Measurements from ENCODE around the gene FCHO1.

FCHO1 gene

DNA sequence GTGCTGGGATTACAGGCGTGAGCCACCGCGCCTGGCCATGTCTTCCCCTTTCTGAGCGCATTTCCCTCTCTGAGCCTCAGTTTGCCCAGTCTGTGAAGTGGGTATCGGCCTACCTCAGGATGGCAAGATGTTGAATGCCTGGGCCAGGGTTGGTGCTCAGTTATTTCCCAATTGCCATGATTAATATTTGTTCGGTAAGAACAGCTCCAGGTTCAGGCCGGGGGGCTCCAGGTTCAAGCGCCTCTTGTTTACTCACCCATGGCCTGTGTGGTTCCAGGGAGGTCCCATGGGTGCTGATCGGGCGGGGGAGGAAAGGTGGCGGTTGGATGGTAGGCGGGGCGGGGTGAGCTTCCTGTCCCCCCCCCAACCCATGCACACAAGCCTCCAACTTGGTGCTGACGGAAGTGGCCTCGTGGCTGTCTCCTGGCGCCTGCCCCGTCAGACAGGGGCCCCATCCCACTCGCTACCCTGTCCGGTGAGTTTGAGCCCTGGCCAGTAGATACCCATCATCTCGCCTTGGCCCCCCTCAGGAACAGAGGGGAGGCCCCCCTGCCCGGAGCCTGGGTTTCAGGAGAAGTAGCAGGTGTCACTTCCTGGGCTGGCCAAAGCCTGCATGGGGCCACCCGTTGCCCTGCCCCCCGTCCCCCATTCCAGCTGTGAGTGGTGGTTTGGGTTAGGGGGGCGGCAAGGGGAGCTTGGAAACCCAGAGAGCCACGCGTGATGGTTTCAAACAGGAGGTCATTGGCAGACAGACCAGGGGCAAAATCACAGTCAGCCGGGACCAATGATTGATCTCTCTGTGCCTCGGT lies at the start of gene FCHO1:
FCHO1 (plus strand) TSS at position 375 of the 809 bp plus-strand sequence. CDS start 3,688 bp downstream, outside the sequence.
- TF ChIP-seq, protein P1, sequence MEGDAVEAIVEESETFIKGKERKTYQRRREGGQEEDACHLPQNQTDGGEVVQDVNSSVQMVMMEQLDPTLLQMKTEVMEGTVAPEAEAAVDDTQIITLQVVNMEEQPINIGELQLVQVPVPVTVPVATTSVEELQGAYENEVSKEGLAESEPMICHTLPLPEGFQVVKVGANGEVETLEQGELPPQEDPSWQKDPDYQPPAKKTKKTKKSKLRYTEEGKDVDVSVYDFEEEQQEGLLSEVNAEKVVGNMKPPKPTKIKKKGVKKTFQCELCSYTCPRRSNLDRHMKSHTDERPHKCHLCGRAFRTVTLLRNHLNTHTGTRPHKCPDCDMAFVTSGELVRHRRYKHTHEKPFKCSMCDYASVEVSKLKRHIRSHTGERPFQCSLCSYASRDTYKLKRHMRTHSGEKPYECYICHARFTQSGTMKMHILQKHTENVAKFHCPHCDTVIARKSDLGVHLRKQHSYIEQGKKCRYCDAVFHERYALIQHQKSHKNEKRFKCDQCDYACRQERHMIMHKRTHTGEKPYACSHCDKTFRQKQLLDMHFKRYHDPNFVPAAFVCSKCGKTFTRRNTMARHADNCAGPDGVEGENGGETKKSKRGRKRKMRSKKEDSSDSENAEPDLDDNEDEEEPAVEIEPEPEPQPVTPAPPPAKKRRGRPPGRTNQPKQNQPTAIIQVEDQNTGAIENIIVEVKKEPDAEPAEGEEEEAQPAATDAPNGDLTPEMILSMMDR (conservative IDR thresholded peaks at IDR 0.05; ENCODE audit: low read depth) = no peak
- H3K27ac ChIP-seq = peak within 1 kb of the TSS; percentile 41; the same call in 1 of the 2 replicates
- DNase-seq (ENCODE audit: low spot score) = no peak
- CTCF ChIA-PET = interaction anchor here (0.5 kb wide), 2 partner anchors 469 to 648 kb away, joined by 3 to 6 read pairs; no protein-coding TSS in a partner anchor
- POLR2A ChIA-PET (ENCODE audit: low non-redundant PET) = no interaction called here

GRCh38 chr19:17703824-17704463 lies 47.3 kb upstream of the FCHO1 start:
- H3K27ac ChIP-seq = no peak overlapping the region
- no peak for DNase-seq (ENCODE audit: low spot score)
- CTCF ChIA-PET = interaction anchor here (0.6 kb wide), 1 partner anchor 408 kb away, joined by 3 read pairs; no protein-coding TSS in a partner anchor
- TF ChIP-seq, protein P1 (conservative IDR thresholded peaks at IDR 0.05; ENCODE audit: low read depth) = no peak; the same call in 1 of the 2 replicates
- POLR2A ChIA-PET (ENCODE audit: low non-redundant PET) = no interaction called here

DNA sequence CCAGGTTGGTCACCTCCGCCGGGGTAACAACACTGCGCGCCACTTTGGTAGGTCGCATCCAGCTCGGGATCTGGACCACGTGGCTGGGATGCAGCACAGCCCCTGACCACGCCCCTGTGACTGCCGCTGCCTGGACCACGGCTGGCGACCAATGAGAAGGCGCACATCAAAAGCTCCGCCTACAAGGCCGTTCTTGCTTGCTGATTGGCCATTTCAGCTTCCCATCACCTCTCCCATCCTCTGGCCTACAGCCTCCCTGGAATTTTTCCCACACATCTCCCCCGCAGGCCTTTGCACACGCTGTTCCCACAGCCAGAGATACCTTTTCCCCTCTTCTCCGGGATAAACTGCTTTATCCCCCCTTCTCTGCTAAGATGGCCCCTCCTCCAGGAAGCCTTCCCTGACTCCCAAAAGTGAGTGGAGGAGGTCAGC lies 44.5 kb upstream of the FCHO1 start:
- no peak overlapping the region for H3K27ac ChIP-seq
- POLR2A ChIA-PET (ENCODE audit: low non-redundant PET) = no interaction called here
- TF ChIP-seq, protein P1 (conservative IDR thresholded peaks at IDR 0.05; ENCODE audit: low read depth) = no peak
- CTCF ChIA-PET = interaction anchor here (0.5 kb wide), 1 partner anchor 55 kb away, joined by 4 read pairs; no protein-coding TSS in a partner anchor
- DNase-seq (ENCODE audit: low spot score) = peak; percentile 59

- TF ChIP-seq, protein P1 (conservative IDR thresholded peaks at IDR 0.05; ENCODE audit: low read depth) = no peak
- CTCF ChIA-PET = no interaction called here
- no peak for DNase-seq (ENCODE audit: low spot score)
- POLR2A ChIA-PET (ENCODE audit: low non-redundant PET) = no interaction called here
- H3K27ac ChIP-seq = no peak overlapping the region
Measured at GRCh38 chr19:17711851-17712250, 39.4 kb upstream of the FCHO1 start.

DNA sequence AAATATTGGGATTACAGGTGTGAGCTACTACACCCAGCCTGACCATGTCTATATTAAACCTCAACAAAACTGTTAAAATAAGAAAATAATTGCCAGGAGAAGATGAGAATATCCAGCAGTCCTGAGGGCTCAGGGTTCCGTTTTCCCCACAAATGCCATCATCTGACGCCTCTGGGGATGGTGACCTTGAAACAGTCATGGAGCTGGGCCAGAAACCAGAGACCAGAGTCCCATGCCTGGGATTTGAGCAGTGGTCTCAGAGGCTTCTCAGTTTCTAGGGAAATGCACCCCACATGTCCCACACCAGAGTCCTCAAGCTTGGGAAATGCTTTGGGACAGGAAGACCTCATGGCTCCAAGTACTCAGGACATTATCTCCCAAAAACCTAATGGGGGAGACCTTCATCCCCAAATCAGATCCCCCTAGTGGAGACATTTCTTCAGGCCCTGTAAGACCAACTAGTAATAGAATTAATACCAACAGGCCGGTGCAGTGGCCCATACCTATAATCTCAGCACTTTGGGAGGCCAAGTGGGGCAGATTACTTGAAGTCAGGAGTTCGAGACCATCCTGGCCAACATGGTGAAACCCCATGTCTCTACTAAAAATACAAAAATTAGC lies 34.9 kb upstream of the FCHO1 start:
- DNase-seq (ENCODE audit: low spot score) = no peak
- H3K27ac ChIP-seq = no peak overlapping the region
- ChIA-PET POLR2A (ENCODE audit: low non-redundant PET) (no interaction called here), CTCF (interaction anchor here (0.6 to 1.2 kb wide), 2 partner anchors 50 to 137 kb away, joined by 3 to 4 read pairs; no protein-coding TSS in a partner anchor)
- TF ChIP-seq, protein P1 (conservative IDR thresholded peaks at IDR 0.05; ENCODE audit: low read depth) = no peak

GRCh38 chr19:17718550-17718946 lies 32.7 kb upstream of the FCHO1 start:
- POLR2A ChIA-PET (ENCODE audit: low non-redundant PET) = interaction anchor here (0.6 to 0.9 kb wide), 3 partner anchors 26 to 198 kb away, joined by 3 to 4 read pairs (median 4); no protein-coding TSS in a partner anchor

More at GRCh38 chr19:17718550-17718946, 32.7 kb upstream of the FCHO1 start:
- TF ChIP-seq, protein P1 (conservative IDR thresholded peaks at IDR 0.05; ENCODE audit: low read depth) = no peak
- DNase-seq (ENCODE audit: low spot score) = no peak
- CTCF ChIA-PET = interaction anchor here (1.7 kb wide), 1 partner anchor 48 kb away, joined by 4 read pairs; no protein-coding TSS in a partner anchor
- H3K27ac ChIP-seq = peak overlapping the region; percentile 77; the same call in 1 of the 2 replicates
